PC-9 (cell line): ENCODE results near the gene CAMLG. TPM values are rescaled to one million over a fixed set of nuclear protein-coding genes. Genes with fewer than 3 reads are reported as not detected.

Experiments used
- BruUV-seq: library from RNA; stranded (reverse); fragments of 400-500 nt; replicated peaks from 2 replicates; lab custom pipeline; 2021; lab: Mats Ljungman, UMichigan
- CTCF ChIA-PET: fragments of 300-600 bp; sonication (Branson Sonifier 250); formaldehyde crosslinking; loops from one replicate; lab custom pipeline; 2022; ENCODE audit warnings: antibody characterized with exemption; lab: Charles Lee
- POLR2A ChIA-PET: fragments of 300-600 bp; sonication (Branson Sonifier 250); formaldehyde crosslinking; loops from one replicate; lab custom pipeline; 2022; ENCODE audit warnings: antibody characterized with exemption; ENCODE audit not compliant: unreplicated experiment; lab: Charles Lee
- DNase-seq, 2 experiments: peaks; one replicate each; pipeline versions ENCODE4 v3.0.0 to v3.0.0-alpha.2; 2015 to 2022; ENCODE audit warnings: mixed read lengths in 1 of 2
- H2AFZ ChIP-seq: fragments of 200-600 bp; sonication (generic); 2 replicates; pipeline ENCODE4 v1.8.1; 2017; ENCODE audit warnings: antibody characterized with exemption
- H3F3A ChIP-seq: fragments of 200-600 bp; sonication (generic); 2 replicates; pipeline ENCODE4 v1.8.1; 2017; ENCODE audit warnings: antibody characterized with exemption, mild to moderate bottlenecking, low read depth; ENCODE audit not compliant: insufficient read depth
- H3K27ac ChIP-seq: fragments of 200-600 bp; sonication (generic); 2 replicates; pipeline ENCODE4 v1.6.1; 2016; ENCODE audit warnings: mixed run types
- H3K27me3 ChIP-seq: fragments of 200-600 bp; sonication (generic); 2 replicates; pipeline ENCODE4 v1.6.1; 2016; ENCODE audit warnings: low read depth, mixed run types; ENCODE audit not compliant: insufficient read depth
- H3K36me3 ChIP-seq: fragments of 200-600 bp; sonication (generic); 2 replicates; pipeline ENCODE4 v1.6.1; 2016; ENCODE audit warnings: low read depth, mixed run types
- H3K4me1 ChIP-seq: fragments of 200-600 bp; sonication (generic); replicated peaks from 2 replicates; pipeline ENCODE4 v1.6.1; 2016; ENCODE audit warnings: mixed run types; ENCODE audit not compliant: insufficient read depth
- H3K4me2 ChIP-seq: fragments of 200-600 bp; sonication (generic); 2 replicates; pipeline ENCODE4 v1.6.1; 2017; ENCODE audit warnings: mixed run types
- H3K4me3 ChIP-seq: fragments of 200-600 bp; sonication (generic); 2 replicates; pipeline ENCODE4 v1.6.1; 2016; ENCODE audit warnings: mixed run types
- H3K79me2 ChIP-seq: fragments of 200-600 bp; sonication (generic); 2 replicates; pipeline ENCODE4 v1.6.1; 2017; ENCODE audit warnings: low read depth, mixed run types
- H3K9me2 ChIP-seq: fragments of 200-600 bp; sonication (generic); 2 replicates; pipeline ENCODE4 v1.8.1; 2017; ENCODE audit warnings: mild to moderate bottlenecking; ENCODE audit not compliant: insufficient read depth
- H3K9me3 ChIP-seq: fragments of 200-600 bp; sonication (generic); 2 replicates; pipeline ENCODE4 v1.8.1; 2016; ENCODE audit warnings: low read depth; ENCODE audit not compliant: insufficient read depth
- H4K20me1 ChIP-seq: fragments of 200-600 bp; sonication (generic); 2 replicates; pipeline ENCODE4 v1.8.1; 2017; ENCODE audit not compliant: insufficient read depth
- CTCF ChIP-seq: fragments of 200-600 bp; sonication (generic); conservative IDR thresholded peaks from 2 replicates; pipeline ENCODE4 v1.6.1; 2017; ENCODE audit warnings: mixed run types, antibody characterized with exemption, mild to moderate bottlenecking, moderate library complexity
- EZH2 ChIP-seq: fragments of 200-600 bp; sonication (generic); IDR thresholded peaks from 2 replicates; pipeline ENCODE4 v1.8.0; 2017; ENCODE audit warnings: antibody characterized with exemption, low read depth
- intact Hi-C: fragments of 100-400 bp; cut with micrococcal nuclease; formaldehyde crosslinking; loops from one replicate; pipeline ENCODE4 v1.10.0; 2022; ENCODE audit not compliant: unreplicated experiment
- total RNA-seq: library from RNA; stranded (reverse); gene quantifications from 2 replicates; pipeline ENCODE4 v1.2.3, GENCODE V29; 2021

CAMLG gene
- total RNA-seq, 1 experiment from 2014 or later: 24.4 TPM

- no peak overlapping the region for H2AFZ ChIP-seq
- no peaks in the 10 kb centered on the region for H3K27me3 ChIP-seq
- H3K4me2 ChIP-seq: no peak overlapping the region
- peaks cover 22% of the 10 kb centered on the region for H3K36me3 ChIP-seq
- no peaks in the 10 kb centered on the region for H3K79me2 ChIP-seq
- CTCF ChIA-PET: no interaction called here
- H3F3A ChIP-seq: peaks cover 11% of the 10 kb centered on the region; the same call in 1 of the 2 replicates
- TF ChIP-seq EZH2 (no peak), CTCF (no peak)
- H4K20me1 ChIP-seq: 0 out of 2 replicates have a peak, but pooled peaks cover 3% of the 10 kb centered on the region
- H3K4me1 ChIP-seq: no peaks in the 10 kb centered on the region
- no peak for DNase-seq
- POLR2A ChIA-PET: no interaction called here
- intact Hi-C loops: no loop called here
- H3K9me3 ChIP-seq: no peaks in the 10 kb centered on the region
- no peak overlapping the region for H3K4me3 ChIP-seq
- H3K27ac ChIP-seq: no peak overlapping the region
- BruUV-seq: no TSS peak
- no peaks in the 10 kb centered on the region for H3K9me2 ChIP-seq
Measured at GRCh38 chr5:134724872-134725271, 13.5 kb upstream of the CAMLG start.

GRCh38 chr5:134732819-134733218, 5.5 kb upstream of the CAMLG start:
- no peak overlapping the region for H3K27ac ChIP-seq
- H3F3A ChIP-seq: no peaks in the 10 kb centered on the region
- ChIA-PET CTCF (no interaction called here), POLR2A (no interaction called here)
- no peaks in the 10 kb centered on the region for H3K79me2 ChIP-seq
- no peaks in the 10 kb centered on the region for H4K20me1 ChIP-seq
- no peaks in the 10 kb centered on the region for H3K36me3 ChIP-seq
- intact Hi-C loops: no loop called here
- H3K4me2 ChIP-seq: no peak overlapping the region
- DNase-seq: no peak
- H3K9me2 ChIP-seq: no peaks in the 10 kb centered on the region
- H3K9me3 ChIP-seq: no peaks in the 10 kb centered on the region
- H3K27me3 ChIP-seq: no peaks in the 10 kb centered on the region
- TF ChIP-seq EZH2 (no peak), CTCF (no peak)
- 0 out of 2 replicates have a peak, but pooled peaks cover 4% of the 10 kb centered on the region for H3K4me1 ChIP-seq
- BruUV-seq: no TSS peak
- no peak overlapping the region for H2AFZ ChIP-seq
- no peak overlapping the region for H3K4me3 ChIP-seq

GRCh38 chr5:134735243-134735642, 3.1 kb upstream of the CAMLG start:
- Histone ChIP-seq H3K4me2 (no peak overlapping the region), H3K4me3 (no peak overlapping the region), H3K9me3 (no peaks in the 10 kb centered on the region), H3K27me3 (no peaks in the 10 kb centered on the region), H3F3A (0 out of 2 replicates have a peak, but pooled peaks cover 10% of the 10 kb centered on the region), H3K4me1 (peaks cover 13% of the 10 kb centered on the region), H3K27ac (no peak overlapping the region), H3K36me3 (no peaks in the 10 kb centered on the region), H3K79me2 (peaks cover 17% of the 10 kb centered on the region), H4K20me1 (no peaks in the 10 kb centered on the region), H3K9me2 (no peaks in the 10 kb centered on the region), H2AFZ (no peak overlapping the region)
- TF ChIP-seq EZH2 (no peak), CTCF (no peak)
- BruUV-seq: no TSS peak
- ChIA-PET CTCF (interaction anchor here (0.5 to 0.7 kb wide), 2 partner anchors 323 to 1576 kb away, joined by 3 read pairs; partner anchors contain the start of gene CDKN2AIPNL), POLR2A (no interaction called here)
- DNase-seq: no peak
- intact Hi-C loops: loop anchor here (5.0 kb wide), 5 partner anchors 208 to 558 kb away; partner anchors contain the start of genes JADE2, SKP1 and UBE2B
